HEK293 (cell line): ENCODE measurements around the gene STK11.

Source experiments
- CTCF ChIA-PET: fragments of 350-600 bp; formaldehyde crosslinking; extraction: SDS; loops from one replicate; lab custom pipeline; 2021; ENCODE audit warnings: antibody characterized with exemption; lab: Yijun Ruan, JAX
- POLR2A ChIA-PET: fragments of 300-600 bp; formaldehyde crosslinking; extraction: SDS; loops from one replicate; lab custom pipeline; 2020; ENCODE audit warnings: antibody characterized with exemption, inconsistent platforms; lab: Yijun Ruan, JAX
- H3K27ac ChIP-seq: fragments of 200-500 bp; sonication (Bioruptor generic); 2 replicates; pipeline ENCODE4 v1.5.1; 2014; ENCODE audit warnings: low read depth, low read length, control low read depth, inconsistent platforms; ENCODE audit errors: extremely low read depth
- H3K36me3 ChIP-seq, 2 experiments: fragments of 200-500 bp in 1 of 2; sonication (Bioruptor generic) in 1 of 2; 1 replicate in 1 of 2; 2 replicates in 1 of 2; pipeline ENCODE4 v1.5.1; 2014 to 2017; ENCODE audit warnings: inconsistent platforms in 2 of 2, low read length in 2 of 2; ENCODE audit not compliant: control insufficient read depth in 2 of 2, insufficient read depth in 1 of 2
- H3K4me1 ChIP-seq: fragments of 200-500 bp; sonication (Bioruptor generic); 2 replicates; pipeline ENCODE4 v1.5.1; 2014; ENCODE audit warnings: mild to moderate bottlenecking, low read length, inconsistent platforms; ENCODE audit not compliant: control insufficient read depth, insufficient read depth
- H3K4me3 ChIP-seq: 2 replicates; pipeline ENCODE4 v1.5.1; 2011; ENCODE audit warnings: low read depth, mild to moderate bottlenecking, control low read depth, low read length, moderate library complexity
- H3K9me3 ChIP-seq: fragments of 200-500 bp; sonication (Bioruptor generic); 2 replicates; pipeline ENCODE4 v1.5.1; 2014; ENCODE audit warnings: low read depth, low read length, inconsistent platforms; ENCODE audit not compliant: control insufficient read depth, insufficient read depth
- ATF2 ChIP-seq: fragments of 450-650 bp; formaldehyde crosslinking; IDR thresholded peaks from 2 replicates; pipeline ENCODE4 v1.5.1; 2016; ENCODE audit warnings: missing biosample characterization, missing genetic modification characterization, low read depth
- CTCF ChIP-seq: fragments of 450-650 bp; formaldehyde crosslinking; IDR thresholded peaks from 2 replicates; pipeline ENCODE4 v1.5.1; 2016; ENCODE audit warnings: missing biosample characterization, missing genetic modification characterization
- GLI2 ChIP-seq: fragments of 450-650 bp; formaldehyde crosslinking; IDR thresholded peaks from 2 replicates; pipeline ENCODE4; 2017; ENCODE audit warnings: missing biosample characterization, missing genetic modification characterization, low read depth, borderline replicate concordance
- GLIS2 ChIP-seq: fragments of 450-650 bp; formaldehyde crosslinking; IDR thresholded peaks from 2 replicates; pipeline ENCODE4 v1.5.1; 2016; ENCODE audit warnings: missing biosample characterization, missing genetic modification characterization
- KLF8 ChIP-seq: fragments of 450-650 bp; formaldehyde crosslinking; IDR thresholded peaks from 2 replicates; pipeline ENCODE4 v1.5.1; 2016; ENCODE audit warnings: missing biosample characterization, missing genetic modification characterization
- OVOL3 ChIP-seq: fragments of 450-650 bp; formaldehyde crosslinking; IDR thresholded peaks from 2 replicates; pipeline ENCODE4 v1.5.1; 2016; ENCODE audit warnings: missing biosample characterization, missing genetic modification characterization
- PATZ1 ChIP-seq: fragments of 450-650 bp; formaldehyde crosslinking; IDR thresholded peaks from 2 replicates; pipeline ENCODE4 v1.5.1; 2016; ENCODE audit warnings: missing biosample characterization, missing genetic modification characterization
- YY1 ChIP-seq: fragments of 450-650 bp; formaldehyde crosslinking; IDR thresholded peaks from 2 replicates; pipeline ENCODE4 v1.5.1; 2018; ENCODE audit warnings: missing biosample characterization, missing genetic modification characterization
- ZBTB10 ChIP-seq: fragments of 450-650 bp; formaldehyde crosslinking; IDR thresholded peaks from 2 replicates; pipeline ENCODE4 v1.5.1; 2016; ENCODE audit warnings: missing biosample characterization, missing genetic modification characterization
- ZBTB8A ChIP-seq: fragments of 450-650 bp; formaldehyde crosslinking; IDR thresholded peaks from 2 replicates; pipeline ENCODE4 v1.5.1; 2016; ENCODE audit warnings: missing biosample characterization, missing genetic modification characterization
- ZNF10 ChIP-seq: fragments of 450-650 bp; formaldehyde crosslinking; IDR thresholded peaks from 2 replicates; pipeline ENCODE4 v1.5.1; 2017; ENCODE audit warnings: missing biosample characterization, missing genetic modification characterization
- ZNF114 ChIP-seq: fragments of 450-650 bp; formaldehyde crosslinking; IDR thresholded peaks from 2 replicates; pipeline ENCODE4 v1.5.0; 2017; ENCODE audit warnings: missing biosample characterization, missing genetic modification characterization
- ZNF146 ChIP-seq: fragments of 450-650 bp; formaldehyde crosslinking; IDR thresholded peaks from 2 replicates; pipeline ENCODE4 v1.5.1; 2016; ENCODE audit warnings: missing biosample characterization, missing genetic modification characterization
- ZNF16 ChIP-seq: fragments of 450-650 bp; formaldehyde crosslinking; IDR thresholded peaks from 2 replicates; pipeline ENCODE4 v1.5.1; 2016; ENCODE audit warnings: low read depth, missing biosample characterization, missing genetic modification characterization
- ZNF362 ChIP-seq: fragments of 450-650 bp; formaldehyde crosslinking; IDR thresholded peaks from 2 replicates; pipeline ENCODE4 v1.5.1; 2016; ENCODE audit warnings: missing biosample characterization, missing genetic modification characterization
- ZNF529 ChIP-seq: fragments of 450-650 bp; formaldehyde crosslinking; IDR thresholded peaks from 2 replicates; pipeline ENCODE4 v1.5.1; 2017; ENCODE audit warnings: missing genetic modification characterization, missing biosample characterization; ENCODE audit not compliant: insufficient replicate concordance
- ZSCAN5A ChIP-seq: fragments of 450-650 bp; formaldehyde crosslinking; IDR thresholded peaks from 2 replicates; pipeline ENCODE4 v1.5.1; 2016; ENCODE audit warnings: missing biosample characterization, missing genetic modification characterization

Gene STK11

GRCh38 chr19:1220976-1221903 is 15.7 kb downstream of the STK11 start:
- no peaks in the 10 kb centered on the region for H3K4me1 ChIP-seq
- no peak for TF ChIP-seq ZNF16 (tag by site-specific recombination)
- TF ChIP-seq ZNF10 (tag by site-specific recombination): no peak
- TF ChIP-seq ZNF146 (tag by site-specific recombination): no peak
- TF ChIP-seq GLI2 (tag by site-specific recombination): no peak
- no peak for TF ChIP-seq ATF2 (tag by site-specific recombination)
- TF ChIP-seq KLF8: peak; percentile 10
- peak; percentile 67 for TF ChIP-seq CTCF (tag by site-specific recombination)
- TF ChIP-seq PATZ1: peak; percentile 68
- no peak for TF ChIP-seq ZSCAN5A
- no peak for TF ChIP-seq OVOL3
- TF ChIP-seq ZNF529 (tag by site-specific recombination): no peak
- TF ChIP-seq GLIS2 (tag by site-specific recombination): peak; percentile 36
- TF ChIP-seq ZBTB10 (tag by site-specific recombination): peak; percentile 44; the same call in 1 of the 2 replicates
- no peak overlapping the region for H3K4me3 ChIP-seq
- no peaks in the 10 kb centered on the region for H3K9me3 ChIP-seq
- peaks cover 2 to 71% of the 10 kb centered on the region in 2 experiments; a peak in 2 of 3 replicates for H3K36me3 ChIP-seq
- CTCF ChIA-PET: interaction anchor here (0.6 to 1.8 kb wide), 13 partner anchors 7 to 438 kb away, joined by 3 to 8 read pairs (median 4); no protein-coding TSS in a partner anchor
- H3K27ac ChIP-seq: no peak overlapping the region
- POLR2A ChIA-PET: interaction anchor here (0.6 to 1.5 kb wide), 3 partner anchors 108 to 919 kb away, joined by 3 to 4 read pairs (median 3); no protein-coding TSS in a partner anchor

GRCh38 chr19:1221904-1222255 is 16.3 kb downstream of the STK11 start:
- CTCF ChIA-PET: interaction anchor here (0.7 to 2.5 kb wide), 8 partner anchors 8 to 225 kb away, joined by 3 to 14 read pairs (median 5); no protein-coding TSS in a partner anchor
- no peak for TF ChIP-seq ZBTB8A
- TF ChIP-seq YY1 (tag by site-specific recombination): no peak
- TF ChIP-seq ATF2 (tag by site-specific recombination): no peak
- TF ChIP-seq ZNF362 (tag by site-specific recombination): no peak
- TF ChIP-seq ZNF114 (tag by site-specific recombination): no peak
- Histone ChIP-seq H3K4me1 (no peaks in the 10 kb centered on the region), H3K36me3 (peaks cover 0 to 74% of the 10 kb centered on the region in 2 experiments; a peak in 2 of 3 replicates), H3K27ac (no peak overlapping the region), H3K9me3 (no peaks in the 10 kb centered on the region), H3K4me3 (no peak overlapping the region)
- POLR2A ChIA-PET: interaction anchor here (1.5 kb wide), 1 partner anchor 109 kb away, joined by 3 read pairs; no protein-coding TSS in a partner anchor
